GM12891 (cell line): ENCODE measurements around the gene HRG.

Experiments used
- PAX5 ChIP-seq: IDR thresholded peaks from 2 replicates; pipeline ENCODE4 v1.6.1; 2011; ENCODE audit warnings: low read length, moderate library complexity, mild to moderate bottlenecking; ENCODE audit not compliant: insufficient read depth, severe bottlenecking
- POLR2A ChIP-seq: IDR thresholded peaks from 2 replicates; pipeline ENCODE4 v1.6.1; 2011; ENCODE audit warnings: low read depth, low read length, control low read depth
- POLR2AphosphoS5 ChIP-seq: IDR thresholded peaks from 2 replicates; pipeline ENCODE4 v1.6.1; 2011; ENCODE audit warnings: low read depth, low read length, control low read depth
- POU2F2 ChIP-seq: IDR thresholded peaks from 2 replicates; pipeline ENCODE4 v1.6.1; 2011; ENCODE audit warnings: low read depth, mild to moderate bottlenecking, control low read depth, low read length, moderate library complexity
- TAF1 ChIP-seq: IDR thresholded peaks from 2 replicates; pipeline ENCODE4 v1.6.1; 2011; ENCODE audit warnings: low read depth, low read length, control low read depth

DNA sequence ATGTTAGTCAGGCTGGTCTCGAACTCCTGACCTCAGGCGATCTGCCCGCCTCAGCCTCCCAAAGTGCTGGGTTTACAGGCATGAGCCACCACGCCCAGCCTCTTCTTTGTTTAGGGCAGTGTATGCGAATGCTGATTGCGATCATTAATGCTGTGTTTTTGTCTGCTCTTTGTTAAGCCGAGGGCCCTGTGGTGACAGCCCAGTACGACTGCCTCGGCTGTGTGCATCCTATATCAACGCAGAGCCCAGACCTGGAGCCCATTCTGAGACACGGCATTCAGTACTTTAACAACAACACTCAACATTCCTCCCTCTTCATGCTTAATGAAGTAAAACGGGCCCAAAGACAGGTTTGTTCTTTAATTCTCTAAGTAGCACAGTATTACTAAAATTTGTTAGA lies 59.1 kb downstream of the HRG start:
- TF ChIP-seq POLR2A (no peak), TAF1 (no peak), POU2F2 (no peak), POLR2AphosphoS5 (no peak), PAX5 (no peak)
